SK-N-MC (cell line): Measurements from ENCODE around the gene COL27A1.

Experiments
- EZH2 ChIP-seq: fragments of 200-600 bp; sonication (generic); IDR thresholded peaks from one replicate; pipeline ENCODE4 v1.6.1; 2017; ENCODE audit warnings: antibody characterized with exemption
- POLR2AphosphoS5 ChIP-seq: IDR thresholded peaks from 2 replicates; pipeline ENCODE4 v1.6.1; 2012; ENCODE audit warnings: mild to moderate bottlenecking, low read depth, low read length, borderline replicate concordance

GRCh38 chr9:114122136-114123027 is 33.0 kb upstream of the COL27A1 start:
- no peak for TF ChIP-seq POLR2AphosphoS5
- no peak for TF ChIP-seq EZH2
